NCI-H2171 (cell line): ENCODE measurements around the gene PXMP2.

Source experiments
- DNase-seq: peaks from one replicate; lab custom pipeline; 2025; lab: John Stamatoyannopoulos, UW

Gene PXMP2

GRCh38 chr12:132687211-132688164 lies at the start of gene PXMP2, which contains the start of gene POLE:
PXMP2 (plus strand) TSS chr12:132687587; CDS start chr12:132687671, 84 bp downstream.
POLE (minus strand) TSS chr12:132687342; CDS start chr12:132687315, 27 bp downstream.
- DNase-seq, result peak; percentile 96

- DNase-seq, result no peak
These were observed 49.6 kb upstream of the PXMP2 start for GRCh38 chr12:132637811-132638210.

GRCh38 chr12:132638541-132639408 lies 48.6 kb upstream of the PXMP2 start:
- no peak for DNase-seq

GRCh38 chr12:132639956-132640520 lies 47.3 kb upstream of the PXMP2 start:
- DNase-seq, result no peak

GRCh38 chr12:132640936-132641335 lies 46.5 kb upstream of the PXMP2 start:
- DNase-seq, result no peak

GRCh38 chr12:132641811-132642650 lies 45.4 kb upstream of the PXMP2 start:
- DNase-seq, result no peak

- DNase-seq, result no peak
These were observed 44.2 kb upstream of the PXMP2 start for GRCh38 chr12:132642846-132643835.

- DNase-seq, result no peak
These were observed 40.5 kb upstream of the PXMP2 start for GRCh38 chr12:132646850-132647249.

- DNase-seq, result no peak
These were observed 39.5 kb upstream of the PXMP2 start for GRCh38 chr12:132647858-132648257.

GRCh38 chr12:132648616-132649225 lies 38.7 kb upstream of the PXMP2 start:
- DNase-seq, result no peak

GRCh38 chr12:132649226-132649945 lies 38.0 kb upstream of the PXMP2 start:
- DNase-seq, result no peak

- DNase-seq, result no peak
These were observed 35.8 kb upstream of the PXMP2 start for GRCh38 chr12:132651444-132652100.

GRCh38 chr12:132653567-132654290 lies 33.7 kb upstream of the PXMP2 start:
- DNase-seq, result no peak

- DNase-seq, result no peak
These were observed 30.2 kb upstream of the PXMP2 start for GRCh38 chr12:132657004-132657727.

GRCh38 chr12:132658149-132658894 lies 29.1 kb upstream of the PXMP2 start:
- DNase-seq, result no peak

GRCh38 chr12:132659146-132659545 lies 28.2 kb upstream of the PXMP2 start:
- DNase-seq, result no peak
